GM19468 (cell line): Measurements from ENCODE around the gene CSNK2A1.
"Not testable (repeated sequence)": the region's sequence is repeated elsewhere in the genome, so short reads cannot be mapped to it uniquely, and the experiment has no call there.

Experiments
- ATAC-seq: cut with Tn5 transposase; IDR thresholded peaks from one replicate; pipeline ENCODE4 v1.9.1; 2021; ENCODE audit warnings: mild to moderate bottlenecking, moderate library complexity, moderate number of reproducible peaks; ENCODE audit not compliant: unreplicated experiment; ENCODE audit errors: extremely low read depth

CSNK2A1 gene

DNA sequence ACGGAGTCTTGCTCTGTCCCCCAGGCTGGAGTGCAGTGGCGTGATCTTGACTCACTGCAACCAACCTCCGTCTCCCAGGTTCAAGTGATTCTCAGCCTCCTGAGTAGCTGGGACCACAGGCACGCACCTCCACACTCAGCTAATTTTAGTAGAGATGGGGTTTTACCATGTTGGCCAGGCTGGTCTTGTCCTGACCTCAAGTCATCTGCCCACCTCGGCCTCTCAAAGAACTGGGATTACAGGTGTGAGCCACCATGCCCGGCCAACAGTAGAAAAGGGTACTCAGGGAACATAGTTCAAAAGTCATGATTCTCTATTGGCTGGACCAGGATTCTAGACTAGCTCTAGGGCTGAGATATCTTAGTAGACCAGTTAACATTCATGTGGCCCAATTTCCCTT, 5.6 kb downstream of the CSNK2A1 start:
- no peak for ATAC-seq

DNA sequence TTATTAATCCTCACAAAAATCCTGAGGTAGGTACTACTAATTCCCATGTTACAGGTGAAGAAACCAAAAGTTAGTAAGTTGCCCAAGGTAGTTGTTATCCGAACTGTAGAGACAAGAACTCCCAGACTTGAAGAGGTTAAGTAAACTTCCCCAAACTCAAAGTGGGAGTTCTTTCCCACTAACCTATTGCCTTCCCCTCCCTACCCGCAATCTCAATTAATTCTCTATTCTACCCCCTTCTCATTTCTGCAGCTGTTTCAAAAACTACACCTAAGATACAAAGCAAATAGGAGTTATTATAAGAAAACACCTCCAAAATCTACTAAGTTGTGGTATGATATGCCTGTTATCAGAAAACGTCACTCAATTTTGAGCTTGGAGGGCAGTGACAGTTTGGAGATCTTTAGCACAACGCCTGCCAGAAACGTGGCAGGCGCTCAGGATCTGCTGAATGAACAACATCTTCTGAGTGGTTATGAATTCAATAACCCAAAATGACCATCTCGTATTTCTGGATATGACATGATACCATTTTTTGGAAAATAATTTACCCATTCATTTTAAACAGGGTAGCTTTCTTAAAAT, 7.1 kb downstream of the CSNK2A1 start:
- no peak for ATAC-seq

DNA sequence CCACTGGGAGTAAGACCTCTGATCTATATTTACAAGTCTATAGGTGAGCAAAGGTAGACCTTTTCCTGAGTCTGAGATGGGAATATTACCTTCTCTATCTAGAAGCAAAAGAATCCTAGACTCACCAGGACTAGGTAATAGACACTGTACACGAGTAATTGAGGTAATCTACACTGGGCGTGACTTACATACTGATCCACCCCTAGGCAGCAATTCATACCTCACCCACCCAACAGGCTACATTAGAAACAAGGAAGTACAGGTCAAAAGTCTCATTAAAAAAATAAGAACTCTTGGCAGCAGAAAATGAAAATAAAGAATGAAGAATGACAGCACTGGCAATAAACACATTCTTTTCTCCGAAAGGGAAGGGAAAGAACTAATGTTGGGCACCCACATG, 7.6 kb downstream of the CSNK2A1 start:
- no peak for ATAC-seq

DNA sequence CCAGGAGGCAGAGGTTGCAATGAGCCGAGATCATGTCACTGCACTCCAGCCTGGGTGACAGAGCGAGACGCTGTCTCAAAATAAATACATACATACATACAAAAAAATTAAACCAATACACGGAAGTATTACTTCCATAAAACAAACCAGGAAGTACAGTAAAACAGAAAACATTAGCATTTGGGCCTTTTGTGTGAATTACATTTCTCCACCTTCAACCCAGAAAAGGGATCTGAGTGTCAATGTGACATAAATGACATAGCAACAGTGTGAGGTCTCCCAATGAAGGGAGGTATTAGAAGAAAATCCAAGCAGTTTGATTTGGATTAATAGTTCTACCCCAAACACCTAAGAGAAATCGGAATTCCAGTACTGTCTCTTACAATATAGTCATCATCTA, 10.1 kb downstream of the CSNK2A1 start:
- ATAC-seq: no peak

DNA sequence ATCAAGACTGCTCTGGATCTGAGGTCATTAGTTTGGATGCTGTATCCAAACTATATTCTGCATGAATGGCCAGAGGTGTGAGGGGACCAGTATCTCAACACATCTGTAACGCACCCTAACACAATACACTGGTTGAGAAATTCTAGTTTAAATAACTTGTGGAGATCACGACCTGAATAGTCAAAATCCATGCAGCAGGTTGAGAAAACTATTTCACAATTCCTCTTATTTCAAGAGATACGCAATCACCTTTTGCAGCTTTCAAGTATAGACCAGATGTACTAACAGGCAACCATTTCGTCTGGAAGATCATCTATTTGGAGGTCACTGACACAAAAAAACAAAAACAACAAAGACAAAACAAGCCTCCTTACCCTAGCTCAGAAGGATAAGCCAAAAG, 11.1 kb downstream of the CSNK2A1 start:
- no peak for ATAC-seq

DNA sequence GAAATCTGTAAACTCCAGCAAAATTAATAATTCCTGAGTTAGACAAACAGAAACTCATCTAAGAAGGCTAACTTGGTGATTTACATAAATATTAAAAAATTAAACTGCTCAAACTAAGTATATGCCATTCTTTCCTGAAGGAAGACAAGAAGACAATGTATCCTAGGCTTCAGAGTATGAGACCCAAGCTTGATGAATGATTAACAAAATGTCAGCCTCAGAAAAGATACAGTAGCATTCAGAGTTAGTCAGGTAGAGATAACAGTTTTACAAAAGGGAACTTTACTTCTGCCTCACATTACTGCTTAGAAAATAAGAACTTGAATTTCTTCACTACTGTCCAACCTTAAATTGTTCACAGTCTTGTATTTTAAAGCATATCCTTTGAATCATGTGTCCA, 12.0 kb downstream of the CSNK2A1 start:
- no peak for ATAC-seq

DNA sequence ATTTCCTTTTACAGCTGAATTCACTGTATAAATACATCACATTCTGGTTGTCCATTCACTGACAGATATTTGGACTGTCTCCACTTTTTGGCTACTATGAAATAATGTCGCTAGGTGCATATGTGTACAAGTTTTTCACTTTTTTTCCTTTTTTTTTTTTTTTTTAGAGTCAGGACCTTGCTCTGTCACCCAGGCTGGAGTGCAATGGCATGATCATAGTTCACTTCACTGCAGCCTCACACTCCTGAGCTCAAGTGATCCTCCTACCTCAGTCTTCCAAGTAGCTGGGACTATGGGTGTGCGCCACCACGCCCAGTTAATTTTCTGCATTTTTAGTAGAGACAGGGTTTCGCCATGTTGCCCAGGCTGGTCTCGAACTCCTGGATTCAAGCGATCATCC, 13.3 kb downstream of the CSNK2A1 start:
- no peak for ATAC-seq

DNA sequence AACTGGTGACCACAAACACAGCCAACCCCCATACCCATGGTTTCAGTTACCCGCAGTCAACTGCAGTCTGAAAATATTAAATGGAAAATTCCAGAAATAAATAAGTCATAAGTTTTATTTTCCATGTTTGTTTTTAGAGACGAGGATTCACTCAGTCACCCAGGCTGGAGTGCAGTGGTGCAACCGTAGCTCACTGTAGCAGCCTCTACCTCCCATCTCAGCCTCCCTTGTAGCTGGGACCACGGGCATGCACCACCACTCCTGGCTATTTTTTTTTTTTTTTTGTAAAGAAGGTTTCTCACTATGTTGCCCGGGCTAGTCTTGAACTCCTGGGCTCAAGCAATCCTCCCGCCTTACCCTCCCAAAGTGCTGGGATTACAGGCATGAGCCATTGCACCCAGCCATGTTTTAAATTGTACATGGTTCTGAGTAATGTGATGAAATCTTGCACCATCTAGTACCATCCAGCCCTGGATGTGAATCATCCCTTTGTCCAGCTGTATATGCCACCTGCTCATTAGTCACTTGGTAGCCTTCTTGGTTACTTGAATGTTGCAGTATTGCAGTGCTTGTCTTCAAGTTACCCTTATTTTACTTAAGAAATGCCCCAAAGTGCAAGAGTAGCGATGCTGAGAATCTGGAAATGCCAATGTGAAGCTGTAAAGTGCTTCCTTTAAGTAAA, 14.5 kb downstream of the CSNK2A1 start:
- ATAC-seq: no peak

DNA sequence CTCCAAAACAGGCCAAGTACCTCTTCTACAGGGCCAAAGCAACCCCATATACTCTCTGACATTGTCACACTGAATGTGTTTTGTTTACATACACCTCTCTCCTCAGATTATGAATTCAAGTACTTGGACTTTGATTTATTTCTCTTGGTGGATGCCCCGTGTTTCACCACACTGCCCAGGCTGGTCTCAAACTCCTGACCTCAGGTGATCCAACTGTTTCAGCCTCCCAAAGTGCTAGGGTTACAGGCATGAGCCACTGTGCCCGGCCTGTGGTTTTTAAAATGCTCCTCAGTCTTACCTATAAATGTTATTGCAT, 16.1 kb downstream of the CSNK2A1 start:
- ATAC-seq: no peak

DNA sequence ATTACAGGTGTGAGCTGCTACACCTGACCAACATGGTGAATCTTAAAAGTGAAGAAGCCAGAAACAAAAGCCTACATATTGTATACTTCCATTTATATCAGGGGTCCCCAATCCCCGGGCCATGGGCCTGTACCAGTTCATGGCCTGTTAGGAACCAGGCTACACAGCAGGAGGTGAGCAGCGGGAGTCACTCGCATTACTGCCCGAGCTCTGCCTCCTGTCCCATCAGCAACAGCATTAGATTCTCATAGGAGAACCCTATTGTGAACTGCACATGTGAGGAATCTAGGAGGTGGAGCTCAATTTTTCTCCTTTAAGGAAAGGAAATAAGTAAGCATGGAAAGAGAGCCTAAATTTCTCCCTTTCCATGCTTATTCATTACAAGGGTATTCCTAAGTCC, 21.7 kb downstream of the CSNK2A1 start:
- no peak for ATAC-seq

DNA sequence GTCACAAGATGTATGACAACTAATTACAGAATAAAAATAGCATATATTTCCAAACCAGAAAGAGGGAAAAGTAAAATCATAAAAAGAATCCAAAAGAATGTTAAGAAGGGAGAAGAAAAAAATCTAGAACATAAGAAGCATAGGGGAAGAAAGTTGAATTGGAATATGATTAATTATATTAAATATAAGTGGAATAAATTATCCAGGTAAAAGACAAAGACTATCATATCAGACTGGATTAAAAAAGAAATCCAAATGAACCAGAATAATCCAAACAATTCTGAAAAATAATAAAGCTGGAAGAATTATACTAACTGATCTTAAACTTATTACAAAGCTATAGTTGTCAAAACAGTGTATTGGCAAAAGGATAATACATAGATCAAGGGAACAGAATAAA, 23.6 kb downstream of the CSNK2A1 start:
- no peak for ATAC-seq

DNA sequence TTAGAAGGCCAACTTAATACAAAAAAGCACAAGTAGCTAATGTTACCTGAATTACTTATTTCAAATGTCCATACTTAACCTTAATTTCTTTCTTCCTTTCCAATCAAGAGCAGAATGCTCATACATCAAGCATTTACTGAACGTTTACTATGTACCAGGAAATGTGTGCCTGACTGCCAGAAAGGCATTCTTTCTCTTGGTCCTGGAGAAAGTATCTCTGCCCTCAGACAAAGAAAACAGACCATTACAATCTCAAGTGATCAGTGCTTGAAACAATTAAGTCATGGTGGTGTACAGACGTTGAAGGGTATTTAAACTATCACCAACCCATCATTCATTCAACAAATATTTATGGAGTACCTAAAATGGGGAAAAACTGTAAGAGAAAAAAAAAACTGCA, 26.4 kb downstream of the CSNK2A1 start:
- ATAC-seq: no peak

DNA sequence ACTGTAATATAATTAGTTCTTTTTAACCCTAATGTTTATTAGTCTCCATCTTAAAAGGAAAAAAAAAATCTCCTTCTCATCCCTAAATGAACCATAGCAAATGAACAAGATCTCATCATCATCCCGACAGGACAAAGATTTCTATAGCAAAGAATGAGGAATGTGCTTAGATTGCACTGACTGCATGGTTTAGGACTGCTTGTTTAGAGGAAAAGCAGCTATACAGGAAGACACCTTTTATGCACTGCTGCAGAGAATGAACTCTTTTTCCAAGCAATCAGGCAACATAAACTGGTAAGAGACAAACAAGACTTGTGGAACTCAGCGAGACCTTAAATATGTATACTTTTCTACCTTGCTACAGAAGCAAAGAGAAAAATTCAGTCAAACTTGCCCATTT, 26.8 kb downstream of the CSNK2A1 start:
- no peak for ATAC-seq

DNA sequence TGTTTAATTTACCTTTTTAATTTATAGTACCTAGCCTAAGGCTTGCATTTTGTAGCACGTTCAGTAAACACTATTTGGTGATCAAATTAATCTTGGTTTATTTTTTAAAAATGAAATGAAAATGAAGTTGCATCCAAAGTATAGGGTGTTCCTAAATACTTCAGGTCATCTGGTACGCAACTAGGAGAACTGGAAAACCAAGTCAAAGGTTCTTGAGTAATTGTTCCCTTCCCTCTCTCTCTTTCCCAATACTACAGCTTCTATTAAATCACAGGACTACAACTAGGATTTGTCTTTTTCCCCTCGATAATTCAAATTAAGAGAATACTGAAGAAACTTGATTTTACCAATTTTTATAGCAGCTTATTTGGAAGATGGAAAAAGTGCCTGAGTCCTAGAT, 27.9 kb downstream of the CSNK2A1 start:
- ATAC-seq: no peak

DNA sequence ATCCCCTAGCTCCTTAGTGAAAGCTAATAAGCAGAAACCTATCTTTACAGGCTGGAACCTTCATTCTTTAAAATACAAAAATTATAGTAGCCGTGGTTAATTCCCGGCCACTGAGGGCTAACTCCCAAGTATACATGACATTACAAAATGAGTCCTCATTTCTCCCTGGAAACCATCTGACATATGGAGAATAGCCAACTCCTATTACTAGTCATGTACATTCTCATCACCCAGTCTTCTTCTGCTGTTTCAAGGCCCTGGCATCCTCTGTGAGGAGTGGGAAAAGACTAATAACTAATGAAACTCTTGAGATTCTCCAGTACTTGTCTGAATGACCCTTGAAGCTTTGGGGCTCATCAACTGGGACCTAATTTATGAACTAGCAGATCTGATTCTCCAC, 30.2 kb downstream of the CSNK2A1 start:
- ATAC-seq: no peak

DNA sequence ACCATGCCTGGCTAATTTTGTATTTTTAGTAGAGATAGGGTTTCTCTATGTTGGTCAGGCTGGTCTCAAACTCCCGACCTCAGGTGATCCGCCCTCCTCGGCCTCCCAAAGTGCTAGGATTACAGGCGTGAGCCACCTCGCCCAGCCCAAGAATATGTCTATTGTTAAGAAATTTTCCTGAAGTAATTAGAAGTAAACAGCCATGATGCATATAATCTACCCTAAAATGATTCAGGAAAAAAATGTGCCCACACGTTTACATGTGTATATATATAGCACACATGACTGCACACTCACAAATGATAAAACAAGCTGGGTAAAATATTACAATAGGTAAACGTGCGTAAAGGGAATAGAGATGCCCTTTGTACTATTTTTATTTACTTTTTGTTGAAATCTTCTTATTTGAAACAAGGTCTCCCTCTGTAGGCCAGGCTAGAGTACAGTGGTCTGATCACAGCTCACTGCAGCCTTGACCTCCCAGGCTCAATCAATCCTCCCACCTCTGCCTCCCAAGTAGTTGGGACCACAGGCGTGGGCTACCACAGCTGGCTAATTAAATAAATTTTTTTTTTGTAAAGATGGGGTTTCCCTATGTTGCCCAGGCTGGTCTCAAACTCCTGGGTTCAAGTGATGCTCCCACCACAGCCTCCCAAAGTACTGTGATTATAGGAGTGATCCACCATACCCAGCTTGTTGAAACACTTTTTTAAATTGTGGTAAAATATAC, 33.1 kb downstream of the CSNK2A1 start:
- not testable (repeated sequence) for ATAC-seq

DNA sequence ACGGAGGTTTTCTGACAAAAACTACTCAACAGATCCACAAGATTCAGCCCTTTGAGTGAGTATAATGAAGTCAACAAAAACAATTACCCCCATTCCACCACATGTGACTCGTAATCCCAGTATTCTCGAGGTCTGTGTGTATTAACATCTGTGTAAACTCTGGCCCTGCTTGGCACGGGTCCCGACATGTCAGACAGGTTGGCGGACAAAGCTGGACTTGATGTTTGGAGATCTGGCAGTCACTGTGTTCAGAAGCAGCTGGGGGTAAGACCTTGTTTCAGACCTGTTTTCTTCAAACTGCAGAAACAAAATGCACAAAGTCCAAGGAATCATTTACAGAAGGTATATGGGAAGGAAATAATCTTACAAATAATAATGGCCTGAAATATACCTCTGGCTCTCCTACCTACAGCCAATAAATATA, 35.2 kb downstream of the CSNK2A1 start:
- ATAC-seq: not testable (repeated sequence)

DNA sequence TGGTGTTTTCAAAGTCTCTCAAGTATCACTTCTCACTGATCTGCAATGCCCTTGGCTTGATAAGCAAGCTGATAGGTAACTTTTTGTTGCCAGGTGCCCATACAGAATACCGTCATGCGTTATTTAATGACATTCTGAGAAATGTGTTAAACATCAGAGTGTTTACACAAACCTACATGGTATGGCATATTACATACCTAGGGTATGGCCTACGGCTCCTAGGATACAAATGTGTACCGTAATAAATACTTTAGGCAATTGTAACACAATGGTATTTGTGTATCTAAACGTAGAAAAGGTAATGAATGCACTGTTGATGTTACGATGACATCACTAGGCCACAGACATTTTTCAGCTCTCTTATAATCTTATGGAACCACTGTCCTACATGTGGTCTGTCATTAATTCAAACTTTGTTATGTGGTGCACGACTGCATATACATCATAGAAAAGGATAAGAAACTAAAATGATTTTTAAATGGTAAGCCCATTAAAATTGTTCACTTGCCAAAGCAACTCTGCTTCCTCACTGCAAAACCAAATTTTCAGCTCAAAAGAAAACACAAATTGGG, 35.7 kb downstream of the CSNK2A1 start:
- ATAC-seq: no peak

DNA sequence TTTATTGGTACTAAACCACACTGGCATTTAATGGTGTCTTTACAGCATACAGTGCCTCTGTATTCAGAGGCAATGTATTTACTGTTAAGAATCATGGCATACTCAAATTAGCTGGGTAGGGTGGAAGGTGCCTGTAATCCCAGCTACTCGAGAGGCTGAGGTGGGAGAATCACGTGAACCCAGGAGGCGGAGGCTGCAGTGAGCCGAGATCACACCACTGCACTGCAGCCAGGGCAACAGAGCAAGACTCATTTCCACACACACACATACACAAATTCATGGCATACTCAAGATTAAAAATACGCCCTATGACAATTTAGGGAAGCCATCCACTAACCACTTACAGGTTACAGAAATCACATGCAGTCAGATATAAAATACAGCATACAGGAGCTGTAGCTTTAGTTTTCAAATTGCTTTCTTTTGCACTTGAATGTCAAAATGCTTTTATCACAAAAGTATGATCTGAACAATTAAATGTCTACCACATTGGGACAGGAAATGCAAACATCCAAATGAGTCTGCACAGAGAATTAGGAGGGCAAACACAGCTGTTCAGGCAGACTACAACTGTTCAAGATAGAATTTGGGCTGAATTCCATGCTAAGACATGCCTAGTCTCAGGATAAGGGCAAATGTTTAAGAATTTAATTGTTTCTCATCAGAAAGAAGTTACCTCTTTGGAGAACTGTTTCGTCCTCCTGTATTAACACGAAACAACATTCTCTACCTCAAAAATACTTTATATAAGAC, 36.4 kb downstream of the CSNK2A1 start:
- ATAC-seq: no peak

DNA sequence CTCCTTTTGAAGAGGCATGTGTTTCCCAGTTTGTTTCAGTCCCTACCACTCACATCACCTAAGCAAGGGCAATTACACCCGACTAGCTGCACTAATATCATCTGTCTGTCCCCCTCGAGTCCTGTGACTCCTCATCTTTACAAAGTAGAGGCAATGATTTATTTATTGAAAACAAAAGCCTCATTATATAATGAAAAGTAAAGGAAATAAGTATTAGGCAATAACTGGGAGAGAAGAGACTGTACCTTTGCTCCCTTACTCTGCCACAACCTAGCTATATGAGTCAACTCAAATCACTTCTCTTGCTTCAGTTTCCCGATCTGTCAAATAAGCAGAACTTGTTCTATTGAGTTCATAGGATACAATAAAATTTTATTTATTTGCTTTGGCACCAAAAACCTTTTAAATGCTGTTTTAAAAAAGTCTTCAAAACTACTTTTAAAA, 38.9 kb downstream of the CSNK2A1 start:
- no peak for ATAC-seq
